ENCODE measurements around the gene EIF2D.

EIF2D gene

GRCh38 chr1:206569556-206569955 lies 42.7 kb downstream of the EIF2D start:
- DNase-seq (ENCODE audit: low spot score) = no peak

- DNase-seq (ENCODE audit: low spot score) = no peak
Measured at GRCh38 chr1:206568779-206569352, 43.4 kb downstream of the EIF2D start.

- no peak for DNase-seq (ENCODE audit: low spot score)
Measured at GRCh38 chr1:206568256-206568655, 44.0 kb downstream of the EIF2D start.

GRCh38 chr1:206566999-206567398 lies 45.3 kb downstream of the EIF2D start:
- no peak for DNase-seq (ENCODE audit: low spot score)

- DNase-seq (ENCODE audit: low spot score) = no peak
Measured at GRCh38 chr1:206565995-206566394, 46.3 kb downstream of the EIF2D start.

GRCh38 chr1:206563367-206564207 lies 48.7 kb downstream of the EIF2D start:
- DNase-seq (ENCODE audit: low spot score) = no peak

GRCh38 chr1:206560007-206560716 lies 52.1 kb downstream of the EIF2D start:
- DNase-seq (ENCODE audit: low spot score) = no peak

GRCh38 chr1:206559672-206559995 lies 52.6 kb downstream of the EIF2D start:
- DNase-seq (ENCODE audit: low spot score) = no peak

- no peak for DNase-seq (ENCODE audit: low spot score)
Measured at GRCh38 chr1:206558794-206559671, 53.2 kb downstream of the EIF2D start.

GRCh38 chr1:206557636-206558473 lies 54.4 kb downstream of the EIF2D start:
- DNase-seq (ENCODE audit: low spot score) = no peak

GRCh38 chr1:206556750-206557635 lies 55.3 kb downstream of the EIF2D start:
- peak; percentile 73 for DNase-seq (ENCODE audit: low spot score)

- DNase-seq (ENCODE audit: low spot score) = no peak
Measured at GRCh38 chr1:206556047-206556749, 56.1 kb downstream of the EIF2D start.

GRCh38 chr1:206555473-206555935 lies 56.8 kb downstream of the EIF2D start:
- DNase-seq (ENCODE audit: low spot score) = no peak

- no peak for DNase-seq (ENCODE audit: low spot score)
Measured at GRCh38 chr1:206554701-206555472, 57.4 kb downstream of the EIF2D start.

- DNase-seq (ENCODE audit: low spot score) = no peak
Measured at GRCh38 chr1:206554211-206554610, 58.1 kb downstream of the EIF2D start.

GRCh38 chr1:206551986-206552326 lies 60.3 kb downstream of the EIF2D start:
- DNase-seq (ENCODE audit: low spot score) = no peak

- DNase-seq (ENCODE audit: low spot score) = no peak
Measured at GRCh38 chr1:206551296-206551985, 60.8 kb downstream of the EIF2D start.

GRCh38 chr1:206550446-206550845 lies 61.8 kb downstream of the EIF2D start:
- DNase-seq (ENCODE audit: low spot score) = no peak

Measured in AG20443 (cell line).